Keratinocyte (primary cell): Measurements from ENCODE around the gene SUPT6H. TPM values are rescaled to one million over a fixed set of nuclear protein-coding genes. Genes with fewer than 3 reads are reported as not detected.
"Not testable (repeated sequence)": the region's sequence is repeated elsewhere in the genome, so short reads cannot be mapped to it uniquely, and the experiment has no call there.

Experiments used
- DNase-seq: peaks from one replicate; pipeline ENCODE4 v3.0.0-alpha.2; 2011; ENCODE audit warnings: low read depth, missing footprints, low spot score
- FAIRE-seq: peaks from 2 replicates; lab custom pipeline; 2011; peaks lifted over from hg19 to GRCh38; lab: Jason Lieb, UNC
- H2AFZ ChIP-seq: 2 replicates; pipeline ENCODE4 v1.6.0; 2012; ENCODE audit warnings: low read length, control low read depth, inconsistent platforms; ENCODE audit not compliant: control insufficient read depth
- H3K27ac ChIP-seq: 2 replicates; pipeline ENCODE4 v1.5.1; 2011; ENCODE audit warnings: low read length; ENCODE audit not compliant: control insufficient read depth, insufficient read depth
- H3K27me3 ChIP-seq: 3 replicates; pipeline ENCODE4 v1.6.0; 2011; ENCODE audit warnings: low read length; ENCODE audit not compliant: control insufficient read depth, insufficient read depth; ENCODE audit errors: extremely low read depth
- H3K36me3 ChIP-seq, 2 experiments: 2 replicates in 1 of 2; 3 replicates in 1 of 2; pipeline ENCODE4 v1.5.1; 2011; ENCODE audit warnings: low read length in 2 of 2, mild to moderate bottlenecking in 1 of 2; ENCODE audit not compliant: control insufficient read depth in 2 of 2, insufficient read depth in 2 of 2; ENCODE audit errors: extremely low read depth in 1 of 2
- H3K4me1 ChIP-seq: 3 replicates; pipeline ENCODE4 v1.5.1; 2011; ENCODE audit warnings: low read length; ENCODE audit not compliant: control insufficient read depth, insufficient read depth; ENCODE audit errors: extremely low read depth
- H3K4me2 ChIP-seq: 3 replicates; pipeline ENCODE4 v1.6.0; 2011; ENCODE audit warnings: low read depth, low read length; ENCODE audit not compliant: control insufficient read depth, insufficient read depth; ENCODE audit errors: extremely low read depth
- H3K4me3 ChIP-seq, 3 experiments: fragments of 200-600 bp in 1 of 3; sonication (generic) in 1 of 3; 2 replicates in 2 of 3; 3 replicates in 1 of 3; pipeline ENCODE4 v1.5.1; 2011 to 2016; ENCODE audit warnings: low read length in 3 of 3, mild to moderate bottlenecking in 3 of 3, control low read depth in 2 of 3, inconsistent platforms in 1 of 3, low read depth in 1 of 3, mixed read lengths in 1 of 3, mixed run types in 1 of 3, moderate library complexity in 1 of 3; ENCODE audit not compliant: control insufficient read depth in 2 of 3, insufficient read depth in 2 of 3; ENCODE audit errors: extremely low read depth in 1 of 3
- H3K79me2 ChIP-seq: 2 replicates; pipeline ENCODE4 v1.6.0; 2012; ENCODE audit warnings: low read length; ENCODE audit not compliant: control insufficient read depth, insufficient read depth
- H3K9ac ChIP-seq: 3 replicates; pipeline ENCODE4 v1.6.0; 2011; ENCODE audit warnings: low read length; ENCODE audit not compliant: control insufficient read depth, insufficient read depth; ENCODE audit errors: extremely low read depth
- H3K9me1 ChIP-seq: 3 replicates; pipeline ENCODE4 v1.6.0; 2011; ENCODE audit warnings: low read length; ENCODE audit not compliant: control insufficient read depth, insufficient read depth; ENCODE audit errors: extremely low read depth
- H3K9me3 ChIP-seq: 2 replicates; pipeline ENCODE4 v1.5.1; 2012; ENCODE audit warnings: low read depth, low read length; ENCODE audit not compliant: control insufficient read depth
- H4K20me1 ChIP-seq: 3 replicates; pipeline ENCODE4 v1.6.0; 2011; ENCODE audit warnings: low read length; ENCODE audit not compliant: control insufficient read depth, insufficient read depth; ENCODE audit errors: extremely low read depth
- EZH2 ChIP-seq: IDR thresholded peaks from one replicate; pipeline ENCODE4 v1.6.1; 2012; ENCODE audit warnings: inconsistent platforms, mild to moderate bottlenecking, low read length, moderate library complexity
- dilution Hi-C: fragments of 300-500 bp; cut with MboI; formaldehyde crosslinking; loops from one replicate; pipeline ENCODE4 v1.7.0; 2020; ENCODE audit warnings: low sequenced_read_pairs; ENCODE audit not compliant: extremely low pct_ligation_motif_present
- polyA plus RNA-seq, 5 experiments: library from polyadenylated mRNA; depleted of rRNA in 3 of 5; stranded (reverse) in 3 of 5; stranded (forward) in 1 of 5; unstranded in 1 of 5; fragments of >200 nt; gene quantifications; 1 replicate in 1 of 5; 2 replicates in 3 of 5; 3 replicates in 1 of 5; pipeline versions ENCODE4 v1.2.1 to v1.2.3, GENCODE V29; 2011 to 2012; ENCODE audit warnings: missing spikeins in 2 of 5, low read depth in 1 of 5, low replicate concordance in 1 of 5
- TF ChIP-seq, protein P1 (sequence below), 3 experiments: IDR thresholded peaks in 1 of 3; conservative IDR thresholded peaks in 1 of 3; optimal IDR thresholded peaks in 1 of 3; 2 replicates in 2 of 3; 3 replicates in 1 of 3; pipeline versions ENCODE3 to v1.5.1; 2011; ENCODE audit warnings: low read length in 3 of 3, mild to moderate bottlenecking in 3 of 3, moderate library complexity in 2 of 3, control low read depth in 1 of 3, inconsistent platforms in 1 of 3; ENCODE audit not compliant: insufficient read depth in 2 of 3; ENCODE audit errors: extremely low read depth in 1 of 3

The SUPT6H gene
- polyA plus RNA-seq, 1 donor (not counting 4 experiments of a cell fraction or from before 2014, with no cell fraction given): 32.1 TPM

DNA sequence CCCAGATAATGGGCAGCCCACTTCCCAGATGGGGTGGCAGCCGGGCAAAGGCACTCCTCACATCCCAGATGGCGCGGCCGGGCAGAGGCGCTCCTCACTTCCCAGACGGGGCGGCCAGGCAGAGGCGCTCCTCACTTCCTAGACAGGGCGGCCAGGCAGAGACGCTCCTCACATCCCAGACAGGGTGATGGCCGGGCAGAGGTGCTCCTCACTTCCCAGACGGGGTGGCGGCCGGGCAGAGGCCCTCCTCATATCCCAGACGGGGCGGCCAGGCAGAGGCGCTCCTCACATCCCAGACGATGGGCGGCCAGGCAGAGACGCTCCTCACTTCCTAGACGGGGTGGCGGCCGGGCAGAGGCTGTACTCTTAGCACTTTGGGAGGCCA is 2.5 kb upstream of the SUPT6H start:
- Histone ChIP-seq H3K79me2 (peaks cover 71% of the 10 kb centered on the region), H3K4me1 (peaks cover 19% of the 10 kb centered on the region)
- H3K4me2 ChIP-seq, dilution Hi-C loops, H3K9ac ChIP-seq, H4K20me1 ChIP-seq, H2AFZ ChIP-seq, H3K36me3 ChIP-seq, DNase-seq, H3K9me3 ChIP-seq, H3K4me3 ChIP-seq, FAIRE-seq, H3K27ac ChIP-seq, H3K27me3 ChIP-seq, H3K9me1 ChIP-seq: not testable (repeated sequence)

DNA sequence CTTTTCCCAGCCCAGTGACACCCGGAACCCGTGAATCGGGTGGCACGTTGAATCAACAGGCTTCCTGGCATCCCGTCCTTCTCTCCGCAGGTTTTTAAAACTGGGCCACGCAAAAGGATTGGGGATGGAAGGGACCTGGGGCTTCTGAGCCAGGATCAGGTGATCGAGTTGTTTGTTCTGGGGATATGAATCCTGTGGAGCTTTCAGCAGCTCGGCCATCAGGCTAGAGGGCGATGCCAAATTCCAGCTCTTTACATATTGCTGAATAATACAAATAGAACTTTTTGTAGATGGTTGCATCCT is 473 bp downstream of the SUPT6H start:
- dilution Hi-C loops: no loop called here
- peaks cover 82% of the 10 kb centered on the region for H3K79me2 ChIP-seq
- peak overlapping the region; percentile 87 for H3K4me2 ChIP-seq
- FAIRE-seq (no peak), DNase-seq (no peak)
- H3K9me1 ChIP-seq: no peaks in the 10 kb centered on the region
- H3K4me1 ChIP-seq: peaks cover 20% of the 10 kb centered on the region
- H4K20me1 ChIP-seq: peaks cover under 1% of the 10 kb centered on the region
- peaks cover 4 to 5% of the 10 kb centered on the region in 2 experiments for H3K36me3 ChIP-seq
- no peaks in the 10 kb centered on the region for H3K27me3 ChIP-seq
- peak overlapping the region; percentile 53 to 93 (median 78) for H3K4me3 ChIP-seq
- H2AFZ ChIP-seq: peak overlapping the region; percentile 85
- no peaks in the 10 kb centered on the region for H3K9me3 ChIP-seq
- peak overlapping the region; percentile 93 for H3K27ac ChIP-seq
- TF ChIP-seq, protein P1, sequence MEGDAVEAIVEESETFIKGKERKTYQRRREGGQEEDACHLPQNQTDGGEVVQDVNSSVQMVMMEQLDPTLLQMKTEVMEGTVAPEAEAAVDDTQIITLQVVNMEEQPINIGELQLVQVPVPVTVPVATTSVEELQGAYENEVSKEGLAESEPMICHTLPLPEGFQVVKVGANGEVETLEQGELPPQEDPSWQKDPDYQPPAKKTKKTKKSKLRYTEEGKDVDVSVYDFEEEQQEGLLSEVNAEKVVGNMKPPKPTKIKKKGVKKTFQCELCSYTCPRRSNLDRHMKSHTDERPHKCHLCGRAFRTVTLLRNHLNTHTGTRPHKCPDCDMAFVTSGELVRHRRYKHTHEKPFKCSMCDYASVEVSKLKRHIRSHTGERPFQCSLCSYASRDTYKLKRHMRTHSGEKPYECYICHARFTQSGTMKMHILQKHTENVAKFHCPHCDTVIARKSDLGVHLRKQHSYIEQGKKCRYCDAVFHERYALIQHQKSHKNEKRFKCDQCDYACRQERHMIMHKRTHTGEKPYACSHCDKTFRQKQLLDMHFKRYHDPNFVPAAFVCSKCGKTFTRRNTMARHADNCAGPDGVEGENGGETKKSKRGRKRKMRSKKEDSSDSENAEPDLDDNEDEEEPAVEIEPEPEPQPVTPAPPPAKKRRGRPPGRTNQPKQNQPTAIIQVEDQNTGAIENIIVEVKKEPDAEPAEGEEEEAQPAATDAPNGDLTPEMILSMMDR (optimal IDR thresholded peaks at IDR 0.05 in 1 of 3, IDR thresholded peaks at IDR 0.05 in 1 of 3, conservative IDR thresholded peaks at IDR 0.05 in 1 of 3; ENCODE audit: extremely low read depth in 1 of 3, insufficient read depth in 2 of 3, low read length in 3 of 3): no peak
- no peak for TF ChIP-seq EZH2
- peak overlapping the region; percentile 96 for H3K9ac ChIP-seq

DNA sequence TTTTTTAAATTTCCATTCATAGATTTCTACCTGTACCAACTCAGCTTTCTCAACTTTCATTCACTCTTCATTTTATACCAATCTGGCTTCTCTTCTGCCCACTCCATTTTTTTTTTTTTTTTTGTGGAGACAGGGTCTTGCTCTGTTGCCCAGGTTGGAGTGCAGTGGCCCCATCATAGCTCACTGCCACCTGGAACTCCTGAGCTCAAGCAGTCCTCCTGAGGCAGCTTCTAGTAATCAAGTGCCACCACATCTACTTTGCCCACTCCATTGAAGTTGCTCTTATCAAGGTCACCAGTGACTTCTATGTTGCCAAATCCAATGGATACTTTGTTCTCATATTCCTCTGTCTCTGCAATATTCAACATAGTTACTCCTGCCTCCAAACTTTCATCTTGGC is 1.7 kb downstream of the SUPT6H start:
- Histone ChIP-seq H3K27me3 (no peaks in the 10 kb centered on the region), H3K4me1 (peaks cover 26% of the 10 kb centered on the region), H3K9me3 (no peaks in the 10 kb centered on the region), H4K20me1 (peaks cover 8% of the 10 kb centered on the region), H3K9ac (no peak overlapping the region), H3K79me2 (peaks cover 88% of the 10 kb centered on the region), H3K4me3 (no peak overlapping the region), H3K4me2 (peak overlapping the region; percentile 87), H3K9me1 (peaks cover 3% of the 10 kb centered on the region), H3K27ac (no peak overlapping the region), H2AFZ (no peak overlapping the region), H3K36me3 (peaks cover 3 to 9% of the 10 kb centered on the region in 2 experiments)
- TF ChIP-seq EZH2: no peak
- TF ChIP-seq, protein P1 (optimal IDR thresholded peaks at IDR 0.05 in 1 of 3, IDR thresholded peaks at IDR 0.05 in 1 of 3, conservative IDR thresholded peaks at IDR 0.05 in 1 of 3; ENCODE audit: extremely low read depth in 1 of 3, insufficient read depth in 2 of 3, low read length in 3 of 3): no peak
- DNase-seq (no peak), FAIRE-seq (no peak)
- dilution Hi-C loops: no loop called here
